GM19455 (cell line): ENCODE data around the gene MYH6.

Experiments used
- ATAC-seq: cut with Tn5 transposase; IDR thresholded peaks from one replicate; pipeline ENCODE4 v1.9.1; 2021; ENCODE audit not compliant: unreplicated experiment

The MYH6 gene

GRCh38 chr14:23379366-23380196, 28.5 kb downstream of the MYH6 start:
- ATAC-seq = no peak

DNA sequence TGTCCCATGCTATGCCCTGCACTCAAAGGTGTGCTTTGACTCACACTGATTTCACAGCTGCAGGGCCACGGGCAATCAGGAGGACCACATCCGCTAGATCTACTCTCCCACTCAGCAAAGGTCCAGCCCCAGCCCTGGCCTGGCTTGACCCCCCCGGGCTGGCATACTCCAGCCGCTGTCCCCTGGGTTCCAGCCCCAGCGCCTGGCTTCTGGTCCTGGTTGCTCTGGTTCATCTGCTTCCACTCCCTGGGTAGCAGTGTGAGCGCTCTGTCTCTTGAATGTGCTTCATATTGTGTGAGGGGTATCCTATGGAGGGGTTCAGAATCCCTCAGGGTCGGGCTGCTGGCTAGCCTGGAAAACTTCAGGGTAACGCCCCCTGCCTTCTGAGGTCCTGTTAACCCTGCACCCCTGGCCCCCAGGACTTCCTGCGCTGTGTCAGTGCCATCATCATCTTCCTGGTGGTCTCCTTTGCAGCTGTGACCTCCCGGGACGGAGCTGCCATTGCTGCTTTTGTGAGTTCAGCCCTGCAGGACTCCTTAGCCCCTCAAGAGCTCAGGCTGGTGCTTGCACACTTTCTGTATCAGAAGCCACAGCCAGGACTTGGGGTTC, 29.4 kb downstream of the MYH6 start:
- no peak for ATAC-seq

- ATAC-seq = no peak
Measured at GRCh38 chr14:23377573-23378563, 30.2 kb downstream of the MYH6 start.

DNA sequence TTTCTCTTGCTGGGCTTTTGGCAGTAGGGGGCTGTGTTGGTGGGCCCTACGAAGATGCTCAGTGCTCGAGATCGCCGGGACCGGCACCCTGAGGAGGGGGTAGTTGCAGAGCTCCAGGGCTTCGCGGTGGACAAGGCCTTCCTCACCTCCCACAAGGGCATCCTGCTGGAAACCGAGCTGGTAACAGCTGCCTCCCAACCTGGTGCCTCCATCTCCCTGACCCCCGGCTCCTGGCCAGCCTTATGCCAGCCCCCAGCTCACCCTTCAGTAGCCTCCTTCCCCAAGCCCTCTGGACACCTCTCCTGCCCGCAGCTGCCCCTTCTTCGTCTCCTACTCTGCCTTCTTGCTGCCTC, 30.9 kb downstream of the MYH6 start:
- no peak for ATAC-seq

DNA sequence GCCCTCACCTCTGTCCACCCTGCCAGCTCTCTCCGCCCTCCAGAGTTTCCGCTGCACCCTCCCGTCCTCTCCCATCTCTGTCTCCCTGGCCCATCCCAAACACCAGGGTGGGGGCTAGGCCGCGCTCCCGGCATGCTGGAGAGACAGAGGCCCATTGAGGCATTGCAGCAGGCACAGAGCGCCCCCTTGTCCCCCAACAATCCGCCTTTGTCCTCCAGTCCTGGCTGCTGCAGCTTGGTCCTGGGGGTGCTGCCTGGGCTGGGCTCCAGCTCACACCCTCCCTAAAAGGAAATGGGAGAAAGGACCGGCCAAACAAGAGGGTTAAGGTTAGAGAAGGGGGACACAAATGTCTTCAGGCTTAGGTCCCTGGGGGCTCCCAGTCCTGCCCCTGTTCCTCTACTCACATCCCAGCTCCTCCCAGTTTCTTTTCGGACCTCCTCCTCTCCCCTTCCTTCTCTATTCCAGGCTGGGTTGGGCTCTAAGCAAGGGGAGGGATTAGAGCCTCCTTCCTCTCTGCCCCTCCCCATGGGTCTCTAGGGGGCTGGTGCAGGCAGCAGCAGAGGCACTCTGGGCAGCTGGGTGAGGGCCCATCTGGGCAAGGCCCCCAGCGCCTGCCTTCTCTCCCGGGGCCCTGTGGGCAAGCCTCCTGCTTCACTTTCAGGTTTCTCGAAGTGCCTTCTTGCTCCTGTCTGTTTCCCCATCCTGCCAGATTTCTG, 31.4 kb downstream of the MYH6 start, which contains the start of gene CMTM5:
Gene CMTM5, plus strand, starts transcription at position 565 of the 716 bp plus-strand sequence. CDS start 206 bp downstream, outside the sequence.
- no peak for ATAC-seq

- no peak for ATAC-seq
Measured at GRCh38 chr14:23375527-23376251, 32.4 kb downstream of the MYH6 start.

GRCh38 chr14:23373041-23373440, 35.0 kb downstream of the MYH6 start:
- no peak for ATAC-seq

DNA sequence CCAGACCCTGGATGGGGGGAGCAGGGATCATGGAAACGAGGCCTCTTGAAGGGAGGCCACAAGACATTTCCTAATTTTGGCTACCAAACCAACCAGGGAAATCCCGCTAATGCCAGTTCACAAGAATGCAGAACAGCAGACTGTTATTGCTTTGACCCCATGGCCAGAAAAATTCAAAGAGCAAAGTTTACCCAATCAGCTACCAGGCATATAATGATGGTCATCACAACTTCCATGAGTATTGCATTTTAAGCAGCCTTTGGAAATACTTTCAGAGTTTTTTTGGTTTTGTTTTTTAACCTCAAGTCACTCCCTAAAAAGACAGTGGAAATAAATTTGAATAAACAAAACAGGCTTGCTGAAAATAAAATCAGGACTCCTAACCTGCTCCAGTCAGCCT, 35.6 kb downstream of the MYH6 start, which contains the start of gene IL25:
Gene IL25, plus strand, starts transcription at position 301 of the 400 bp plus-strand sequence.
- no peak for ATAC-seq

- no peak for ATAC-seq
Measured at GRCh38 chr14:23371865-23372264, 36.2 kb downstream of the MYH6 start.

- ATAC-seq = no peak
Measured at GRCh38 chr14:23370221-23370620, 37.9 kb downstream of the MYH6 start.

- ATAC-seq = no peak
Measured at GRCh38 chr14:23366426-23366921, 41.6 kb downstream of the MYH6 start.

DNA sequence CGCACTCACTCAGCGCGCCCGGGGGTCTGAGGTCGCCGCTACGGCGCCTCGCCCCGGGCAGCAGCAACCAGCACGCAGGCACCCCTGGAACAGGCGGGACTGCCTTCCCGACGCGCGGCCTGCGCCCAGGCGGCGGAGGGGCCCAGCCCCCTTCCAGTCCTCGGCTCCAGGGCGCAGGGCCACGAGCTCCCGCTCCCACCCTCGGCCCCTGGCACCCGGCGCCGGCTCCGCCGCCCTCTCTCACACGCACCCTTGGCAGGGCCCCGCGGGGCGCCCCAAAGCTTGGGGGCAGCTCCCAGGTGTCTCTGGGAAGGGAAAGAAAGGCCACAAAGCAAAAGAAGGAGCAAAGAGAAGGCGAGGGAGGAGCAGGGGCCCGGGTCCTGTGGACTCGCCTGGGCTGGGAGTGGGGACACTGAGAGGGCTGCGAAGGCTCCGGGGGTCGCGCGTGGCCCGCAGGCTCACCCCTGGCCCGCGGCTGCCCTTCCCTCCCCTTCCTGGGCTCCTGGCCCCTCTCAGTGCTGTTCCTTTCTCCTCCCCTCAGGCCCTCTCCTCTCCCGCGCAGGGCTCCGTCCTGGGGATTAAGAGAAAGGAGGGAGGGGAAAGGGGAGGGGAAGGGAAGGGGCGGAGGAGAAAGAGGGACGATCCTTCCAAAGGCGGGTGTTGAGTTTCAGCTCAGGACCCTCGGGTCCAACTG, 42.2 kb downstream of the MYH6 start:
- no peak for ATAC-seq

- ATAC-seq = no peak
Measured at GRCh38 chr14:23365036-23365731, 42.9 kb downstream of the MYH6 start, which contains the start of gene EFS. Gene EFS (minus strand): TSS chr14:23365172. CDS start chr14:23365025, 147 bp downstream.

- ATAC-seq = no peak
Measured at GRCh38 chr14:23364164-23365035, 43.7 kb downstream of the MYH6 start.

GRCh38 chr14:23362200-23362599, 45.9 kb downstream of the MYH6 start:
- ATAC-seq = no peak

- ATAC-seq = no peak
Measured at GRCh38 chr14:23361763-23362162, 46.3 kb downstream of the MYH6 start.

DNA sequence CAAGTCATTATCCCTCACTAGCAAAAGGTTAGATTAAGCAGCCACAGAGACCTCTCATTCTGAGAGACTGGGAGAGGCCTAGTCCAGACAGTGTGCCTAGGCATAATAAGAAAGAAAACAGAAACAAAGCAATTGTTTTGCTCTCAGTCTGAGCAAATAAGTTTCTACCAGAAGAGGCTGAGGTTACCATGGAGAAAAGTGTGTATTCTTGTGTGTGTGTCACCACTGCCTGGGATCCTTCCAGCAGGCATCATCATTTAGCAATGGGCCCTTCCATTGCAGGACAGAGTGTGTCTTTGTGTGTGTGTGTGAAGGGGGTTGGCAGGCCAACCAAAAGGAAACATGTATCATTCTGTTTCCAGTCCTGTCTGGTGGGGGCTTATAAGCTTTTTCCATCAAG, 46.8 kb downstream of the MYH6 start:
- no peak for ATAC-seq
